HG03064 (cell line): ENCODE measurements around the gene CHCT1.
A peak's percentile ranks its signal among the peaks of the same experiment; 100 is the strongest.
"Not testable (repeated sequence)": the region's sequence is repeated elsewhere in the genome, so short reads cannot be mapped to it uniquely, and the experiment has no call there.

Source experiments
- ATAC-seq: cut with Tn5 transposase; IDR thresholded peaks from one replicate; pipeline ENCODE4 v1.9.1; 2021; ENCODE audit warnings: low read depth; ENCODE audit not compliant: unreplicated experiment

The CHCT1 gene

GRCh38 chr17:60422162-60422665 is at the start of gene CHCT1:
TSS of gene CHCT1 (plus strand) at chr17:60422489. CDS start at chr17:60422593, 104 bp downstream.
- no peak for ATAC-seq

GRCh38 chr17:60372790-60373483 is 49.4 kb upstream of the CHCT1 start:
- no peak for ATAC-seq

- ATAC-seq, result not testable (repeated sequence)
Measured at GRCh38 chr17:60378187-60378586, 44.1 kb upstream of the CHCT1 start.

GRCh38 chr17:60379461-60379860 is 42.8 kb upstream of the CHCT1 start:
- ATAC-seq, result not testable (repeated sequence)

GRCh38 chr17:60381958-60382357 is 40.3 kb upstream of the CHCT1 start:
- ATAC-seq, result no peak

GRCh38 chr17:60383379-60383778 is 38.9 kb upstream of the CHCT1 start:
- ATAC-seq, result no peak

GRCh38 chr17:60384921-60385320 is 37.4 kb upstream of the CHCT1 start:
- not testable (repeated sequence) for ATAC-seq

- ATAC-seq, result no peak
Measured at GRCh38 chr17:60386147-60387058, 35.9 kb upstream of the CHCT1 start.

- ATAC-seq, result no peak
Measured at GRCh38 chr17:60387666-60388065, 34.6 kb upstream of the CHCT1 start.

- no peak for ATAC-seq
Measured at GRCh38 chr17:60388742-60389141, 33.5 kb upstream of the CHCT1 start.

GRCh38 chr17:60390186-60390585 is 32.1 kb upstream of the CHCT1 start:
- ATAC-seq, result no peak

GRCh38 chr17:60390925-60391470 is 31.3 kb upstream of the CHCT1 start:
- ATAC-seq, result no peak

GRCh38 chr17:60391471-60392041 is 30.7 kb upstream of the CHCT1 start:
- ATAC-seq, result peak; percentile 16

- peak; percentile 73 for ATAC-seq
Measured at GRCh38 chr17:60392042-60392844, 30.0 kb upstream of the CHCT1 start, which contains the start of gene USP32. TSS of gene USP32 (minus strand) at chr17:60392133. CDS start at chr17:60391939, 194 bp downstream.

- ATAC-seq, result no peak
Measured at GRCh38 chr17:60392845-60393702, 29.2 kb upstream of the CHCT1 start.

- ATAC-seq, result no peak
Measured at GRCh38 chr17:60393840-60394723, 28.2 kb upstream of the CHCT1 start.

GRCh38 chr17:60395508-60396065 is 26.7 kb upstream of the CHCT1 start:
- no peak for ATAC-seq

- ATAC-seq, result no peak
Measured at GRCh38 chr17:60396412-60396811, 25.9 kb upstream of the CHCT1 start.
